Suprapubic skin (tissue), 4 donors: ENCODE data around the gene NELL1.

Experiments used
- CTCF ChIP-seq, 2 donors: fragments of 200-600 bp in 1 of 2; fragments of 450-650 bp in 1 of 2; sonication (generic) in 1 of 2; IDR thresholded peaks; one replicate each; pipeline ENCODE4 v1.5.1; 2016 to 2019; ENCODE audit warnings: antibody characterized with exemption in 2 of 2, mild to moderate bottlenecking in 1 of 2, moderate library complexity in 1 of 2
- EP300 ChIP-seq: sonication (generic); formaldehyde crosslinking; IDR thresholded peaks from one replicate; pipeline ENCODE4 v1.6.1; 2017; ENCODE audit warnings: antibody characterized with exemption
- POLR2A ChIP-seq, 2 donors: fragments of 450-650 bp; IDR thresholded peaks; one replicate each; pipeline ENCODE4 v1.6.1; 2017; ENCODE audit warnings: antibody characterized with exemption in 2 of 2, mild to moderate bottlenecking in 2 of 2, moderate library complexity in 2 of 2
- POLR2AphosphoS5 ChIP-seq, 3 donors: sonication (generic); formaldehyde crosslinking; IDR thresholded peaks; one replicate each; pipeline ENCODE4 v1.6.1; 2017; ENCODE audit warnings: antibody characterized with exemption in 3 of 3

- TF ChIP-seq POLR2A (IDR thresholded peaks at IDR 0.05): no peak
- TF ChIP-seq CTCF (IDR thresholded peaks at IDR 0.05): no peak
- TF ChIP-seq EP300: no peak
- no peak for TF ChIP-seq POLR2AphosphoS5 (IDR thresholded peaks at IDR 0.05)
These were observed 399.5 kb downstream of the NELL1 start for GRCh38 chr11:21068886-21069285.
